ENCODE data around the gene DDC.

GRCh38 chr7:50472427-50472826 is 92.8 kb downstream of the DDC start:
- TF ChIP-seq CTCF (IDR thresholded peaks at IDR 0.05) (no peak), EZH2 (IDR thresholded peaks at IDR 0.05; ENCODE audit: borderline replicate concordance, insufficient read depth, low read depth, low read length, poor library complexity, severe bottlenecking) (no peak)
